A549 (cell line): ENCODE results near the gene FKBP4.

Experiments
- BHLHE40 ChIP-seq: IDR thresholded peaks from 2 replicates; pipeline ENCODE4 v1.6.1; 2012; ENCODE audit warnings: low read depth, low read length, inconsistent platforms
- CEBPB ChIP-seq, 2 experiments: fragments of >200 bp in 1 of 2; sonication (Bioruptor Twin) in 1 of 2; formaldehyde crosslinking in 1 of 2; IDR thresholded peaks; 2 replicates each; pipeline ENCODE4 v1.6.1; 2012 to 2016
- CTCF ChIP-seq: fragments of >200 bp; sonication (Bioruptor Twin); formaldehyde crosslinking; IDR thresholded peaks from 3 replicates; pipeline ENCODE4 v1.5.1; 2016
- EP300 ChIP-seq, 2 experiments: fragments of >200 bp; sonication (Bioruptor Twin); formaldehyde crosslinking; IDR thresholded peaks; 2 replicates in 1 of 2; 3 replicates in 1 of 2; pipeline ENCODE4 v1.6.1; 2016 to 2017
- POLR2A ChIP-seq: IDR thresholded peaks from 2 replicates; pipeline ENCODE4 v1.6.1; 2012; ENCODE audit warnings: mild to moderate bottlenecking, low read length
- POLR2AphosphoS2 ChIP-seq: conservative IDR thresholded peaks from 2 replicates; pipeline ENCODE4 v1.6.1; 2012; ENCODE audit warnings: low read length, improper control_type of control experiment, inconsistent platforms
- RAD21 ChIP-seq, 2 experiments: fragments of >200 bp in 1 of 2; sonication (Bioruptor Twin) in 1 of 2; formaldehyde crosslinking in 1 of 2; IDR thresholded peaks in 1 of 2; conservative IDR thresholded peaks in 1 of 2; 2 replicates in 1 of 2; 3 replicates in 1 of 2; pipeline ENCODE4 v1.6.1; 2012 to 2018; ENCODE audit warnings: inconsistent platforms in 1 of 2
- SREBF2 ChIP-seq: fragments of 450-650 bp; IDR thresholded peaks from 2 replicates; pipeline ENCODE4 v1.6.1; 2014; ENCODE audit warnings: mild to moderate bottlenecking, moderate library complexity
- TF ChIP-seq, protein P1 (sequence below): fragments of 450-650 bp; IDR thresholded peaks from 2 replicates; pipeline ENCODE4 v1.6.1; 2014; ENCODE audit warnings: antibody characterized with exemption

DNA sequence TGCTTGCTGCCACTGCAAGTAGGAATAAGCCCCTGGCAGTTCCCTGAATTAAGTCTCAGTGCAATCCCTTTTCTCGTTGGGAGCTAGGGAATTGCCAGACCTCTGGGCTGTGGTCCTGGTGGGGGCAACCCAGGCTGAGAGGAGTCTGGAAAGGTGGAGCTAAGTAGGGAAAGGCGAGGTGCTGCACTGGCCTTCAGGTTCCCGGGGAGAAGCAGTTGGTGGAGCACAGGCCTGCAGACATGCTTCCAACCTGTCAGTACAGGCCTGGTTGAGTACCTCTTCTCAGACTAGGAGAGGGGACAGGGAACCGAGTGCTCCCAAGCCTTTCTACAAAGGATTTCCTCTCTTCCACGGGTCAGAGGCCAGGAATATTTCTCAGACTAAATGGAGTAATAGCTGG lies 38.6 kb downstream of the FKBP4 start:
- TF ChIP-seq CTCF: no peak
- TF ChIP-seq, protein P1, sequence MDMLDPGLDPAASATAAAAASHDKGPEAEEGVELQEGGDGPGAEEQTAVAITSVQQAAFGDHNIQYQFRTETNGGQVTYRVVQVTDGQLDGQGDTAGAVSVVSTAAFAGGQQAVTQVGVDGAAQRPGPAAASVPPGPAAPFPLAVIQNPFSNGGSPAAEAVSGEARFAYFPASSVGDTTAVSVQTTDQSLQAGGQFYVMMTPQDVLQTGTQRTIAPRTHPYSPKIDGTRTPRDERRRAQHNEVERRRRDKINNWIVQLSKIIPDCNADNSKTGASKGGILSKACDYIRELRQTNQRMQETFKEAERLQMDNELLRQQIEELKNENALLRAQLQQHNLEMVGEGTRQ: no peak
- no peak for TF ChIP-seq CEBPB (IDR thresholded peaks at IDR 0.05)
- TF ChIP-seq BHLHE40: no peak
- TF ChIP-seq EP300 (IDR thresholded peaks at IDR 0.05): no peak
- no peak for TF ChIP-seq SREBF2
- TF ChIP-seq POLR2AphosphoS2: no peak
- TF ChIP-seq POLR2A: no peak
- TF ChIP-seq RAD21 (conservative IDR thresholded peaks at IDR 0.05 in 1 of 2, IDR thresholded peaks at IDR 0.05 in 1 of 2): no peak
